DMS79 treated with DMSO at 0.1 percent for 48 hours (cell line): ENCODE measurements around the gene BRD9.
A peak's percentile ranks its signal among the peaks of the same experiment; 100 is the strongest.
"Not testable (repeated sequence)": the region's sequence is repeated elsewhere in the genome, so short reads cannot be mapped to it uniquely, and the experiment has no call there.

Experiments used
- DNase-seq: peaks from one replicate; lab custom pipeline; 2025; lab: John Stamatoyannopoulos, UW

The BRD9 gene

GRCh38 chr5:922436-923280 lies 30.1 kb upstream of the BRD9 start:
- DNase-seq: no peak

- DNase-seq: no peak
Measured at GRCh38 chr5:921456-922435, 29.1 kb upstream of the BRD9 start.

GRCh38 chr5:920321-920720 lies 27.7 kb upstream of the BRD9 start:
- no peak for DNase-seq

GRCh38 chr5:919356-920000 lies 26.9 kb upstream of the BRD9 start:
- no peak for DNase-seq

GRCh38 chr5:918717-919116 lies 26.1 kb upstream of the BRD9 start:
- DNase-seq: not testable (repeated sequence)

- no peak for DNase-seq
Measured at GRCh38 chr5:916441-917293, 24.1 kb upstream of the BRD9 start.

GRCh38 chr5:915946-916345 lies 23.3 kb upstream of the BRD9 start:
- DNase-seq: no peak

GRCh38 chr5:915346-915745 lies 22.7 kb upstream of the BRD9 start:
- not testable (repeated sequence) for DNase-seq

GRCh38 chr5:914612-915011 lies 22.0 kb upstream of the BRD9 start:
- DNase-seq: no peak

- no peak for DNase-seq
Measured at GRCh38 chr5:914174-914573, 21.6 kb upstream of the BRD9 start.

GRCh38 chr5:912280-913091 lies 19.9 kb upstream of the BRD9 start:
- DNase-seq: no peak

- no peak for DNase-seq
Measured at GRCh38 chr5:911601-912000, 19.0 kb upstream of the BRD9 start.

- no peak for DNase-seq
Measured at GRCh38 chr5:910769-911160, 18.2 kb upstream of the BRD9 start.

GRCh38 chr5:909994-910768 lies 17.6 kb upstream of the BRD9 start:
- no peak for DNase-seq

- peak; percentile 14 for DNase-seq
Measured at GRCh38 chr5:909086-909485, 16.5 kb upstream of the BRD9 start.

- DNase-seq: no peak
Measured at GRCh38 chr5:908172-908571, 15.6 kb upstream of the BRD9 start.

- no peak for DNase-seq
Measured at GRCh38 chr5:907366-907910, 14.8 kb upstream of the BRD9 start.

GRCh38 chr5:905139-905642 lies 12.6 kb upstream of the BRD9 start:
- no peak for DNase-seq

- DNase-seq: no peak
Measured at GRCh38 chr5:903756-904096, 11.1 kb upstream of the BRD9 start.
